NCI-H1417 treated with DMSO at 0.1 percent for 48 hours (cell line): ENCODE measurements around the gene CCDC88C.

Experiments used
- DNase-seq: peaks from one replicate; lab custom pipeline; 2025; lab: John Stamatoyannopoulos, UW

Gene CCDC88C

DNA sequence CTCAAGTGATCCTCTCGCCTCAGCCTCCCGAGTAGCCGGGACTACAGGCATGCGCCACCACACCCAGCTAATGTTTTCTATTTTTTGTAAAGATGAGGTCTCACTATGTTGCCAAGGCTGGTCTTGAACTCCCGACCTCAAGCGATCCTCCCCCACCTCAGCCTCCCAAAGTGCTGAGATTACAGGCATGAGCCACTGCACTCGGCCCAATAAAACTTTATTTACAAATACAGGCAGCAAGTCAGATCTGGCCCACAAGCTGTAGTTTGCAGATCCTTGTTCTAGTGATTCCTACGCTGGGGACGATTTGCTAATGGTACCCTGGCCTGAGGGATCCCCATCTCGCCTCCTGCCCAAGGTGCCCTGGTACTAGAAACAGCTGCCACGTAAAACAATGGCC is 74.6 kb downstream of the CCDC88C start:
- DNase-seq: no peak

GRCh38 chr14:91342206-91342760 is 75.3 kb downstream of the CCDC88C start:
- no peak for DNase-seq

DNA sequence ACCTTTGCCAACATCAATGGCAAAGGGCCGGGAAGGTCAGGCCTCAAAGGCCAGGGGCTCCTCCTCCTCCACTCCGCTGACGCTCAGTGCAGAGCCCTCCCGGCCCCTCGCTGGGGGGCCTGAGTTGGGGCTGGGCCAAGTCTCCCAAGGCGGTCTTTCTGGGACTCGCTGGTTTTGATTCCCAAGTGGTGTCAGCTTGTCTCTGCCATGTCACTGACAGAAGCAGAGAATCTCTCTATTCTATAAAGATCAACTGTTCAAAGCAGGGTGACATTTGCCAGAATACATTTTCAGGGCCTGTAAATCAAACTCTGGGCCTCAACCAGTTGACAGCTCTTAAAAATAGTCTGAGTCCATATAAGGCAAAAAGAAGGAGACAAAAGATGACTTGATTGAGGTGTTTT is 75.9 kb downstream of the CCDC88C start:
- no peak for DNase-seq

DNA sequence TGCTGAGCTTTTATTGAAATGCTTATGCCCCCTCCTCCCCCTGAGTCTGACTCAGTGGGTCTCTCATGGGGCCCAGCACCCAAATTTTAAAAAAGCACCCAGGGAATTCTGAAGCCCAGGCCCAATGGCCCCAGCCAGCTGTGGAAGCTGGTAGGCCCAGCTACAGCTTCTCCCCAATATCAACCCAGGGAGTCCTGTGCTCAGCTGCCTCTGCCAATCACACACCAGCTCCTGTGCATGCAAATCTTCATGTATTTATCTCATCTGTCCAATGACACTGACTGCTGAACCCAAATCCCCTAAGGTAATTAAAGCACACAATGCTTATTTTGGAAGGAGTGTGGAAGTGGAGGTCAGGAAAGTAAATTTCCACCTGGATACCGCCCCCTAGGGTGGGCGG is 76.3 kb downstream of the CCDC88C start:
- no peak for DNase-seq

DNA sequence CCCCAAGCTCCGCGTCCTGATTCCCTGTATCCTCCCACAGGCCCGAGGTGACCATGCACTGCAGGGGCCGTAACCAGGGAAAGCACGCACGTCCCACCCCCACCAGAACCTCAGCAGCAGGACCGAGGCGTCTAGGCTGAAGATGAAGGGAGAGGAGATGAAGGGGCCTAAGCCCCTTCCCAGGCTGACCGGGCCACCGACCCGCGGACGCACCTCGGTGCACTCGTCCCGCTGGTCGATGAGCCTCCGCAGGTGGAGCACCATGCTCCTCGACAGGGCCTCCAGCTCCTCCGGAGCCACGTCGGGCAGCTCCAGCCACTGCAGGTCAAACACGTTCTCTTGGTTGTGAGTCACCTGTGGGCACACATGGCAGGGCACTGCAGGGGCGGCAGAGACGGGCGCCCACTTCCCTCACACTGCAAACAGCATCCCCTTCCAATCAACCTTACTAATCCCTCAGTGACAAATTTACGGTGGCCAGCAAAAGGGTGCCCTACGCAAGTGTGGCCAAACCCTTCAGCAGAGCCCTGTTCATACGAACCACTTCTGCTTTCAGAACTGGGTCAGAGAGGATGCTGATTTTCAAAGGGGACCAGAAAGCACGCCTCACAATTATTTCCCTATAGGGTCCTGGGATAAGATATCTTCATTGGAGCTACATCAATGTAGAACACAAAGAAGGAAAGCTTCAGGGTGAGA is 77.8 kb downstream of the CCDC88C start:
- DNase-seq: no peak

- no peak for DNase-seq
Measured at GRCh38 chr14:91339076-91339475, 78.5 kb downstream of the CCDC88C start.

- DNase-seq: no peak
Measured at GRCh38 chr14:91338379-91338778, 79.2 kb downstream of the CCDC88C start.

GRCh38 chr14:91337699-91338335 is 79.8 kb downstream of the CCDC88C start:
- DNase-seq: no peak

- DNase-seq: no peak
Measured at GRCh38 chr14:91336093-91336450, 81.5 kb downstream of the CCDC88C start.

- DNase-seq: no peak
Measured at GRCh38 chr14:91335191-91336092, 82.2 kb downstream of the CCDC88C start.

DNA sequence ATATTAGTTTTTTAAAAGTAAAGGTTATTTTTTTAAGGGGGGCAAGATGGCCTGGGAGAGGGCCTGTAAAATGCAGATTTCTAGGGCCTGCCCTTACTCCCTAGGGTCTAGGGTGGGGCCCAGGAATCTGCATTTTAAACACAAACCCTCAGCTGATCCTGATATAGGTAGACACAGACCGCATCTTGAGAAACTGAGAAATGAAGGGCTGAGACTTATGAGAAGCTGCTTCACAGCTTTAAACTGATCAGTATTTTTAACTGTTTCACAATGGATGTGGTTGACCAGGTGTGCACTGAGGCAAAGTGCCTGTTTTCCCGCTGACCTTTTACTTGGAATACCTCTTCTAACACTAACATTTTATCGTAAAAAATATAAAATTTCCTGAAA is 84.0 kb downstream of the CCDC88C start:
- DNase-seq: no peak

GRCh38 chr14:91332986-91333649 is 84.5 kb downstream of the CCDC88C start:
- no peak for DNase-seq

DNA sequence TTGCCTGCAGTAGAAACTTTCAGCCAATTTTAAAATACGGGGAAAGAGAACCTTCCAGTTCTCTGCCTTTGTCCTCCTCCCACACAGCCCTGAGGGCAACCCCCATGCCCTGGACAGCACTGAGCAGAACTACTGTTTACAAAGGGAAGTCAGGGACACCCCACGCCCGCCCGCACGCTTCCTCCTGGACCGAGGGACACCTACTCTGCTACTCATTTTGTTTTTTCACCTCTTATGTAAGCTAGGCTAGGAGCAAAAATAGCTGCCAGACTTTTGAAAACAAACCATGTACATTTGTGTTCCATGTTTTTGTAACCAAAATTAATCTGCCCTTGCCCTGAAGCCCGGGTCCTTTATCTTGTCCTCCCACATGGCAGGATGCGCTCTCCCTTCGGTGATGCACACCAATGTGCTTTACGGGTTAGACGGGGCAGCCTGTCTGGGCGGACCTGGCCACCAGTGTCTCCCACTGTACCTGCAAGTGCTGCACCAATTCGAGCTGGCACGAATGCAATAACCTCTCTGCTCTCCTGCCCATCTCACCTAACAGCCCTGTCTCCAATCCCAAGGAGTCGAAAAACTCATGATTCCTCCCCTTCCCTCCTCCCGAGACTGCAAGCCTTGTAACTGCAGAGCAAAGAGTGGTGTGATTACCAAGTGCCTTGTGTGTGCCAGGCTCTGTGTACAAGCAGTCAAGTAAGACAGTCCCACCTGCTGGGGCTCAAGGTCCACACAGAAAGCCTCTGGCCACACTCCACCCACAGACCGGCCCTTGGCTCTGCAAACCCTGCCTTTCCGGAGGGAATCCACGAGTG is 85.2 kb downstream of the CCDC88C start:
- no peak for DNase-seq

DNA sequence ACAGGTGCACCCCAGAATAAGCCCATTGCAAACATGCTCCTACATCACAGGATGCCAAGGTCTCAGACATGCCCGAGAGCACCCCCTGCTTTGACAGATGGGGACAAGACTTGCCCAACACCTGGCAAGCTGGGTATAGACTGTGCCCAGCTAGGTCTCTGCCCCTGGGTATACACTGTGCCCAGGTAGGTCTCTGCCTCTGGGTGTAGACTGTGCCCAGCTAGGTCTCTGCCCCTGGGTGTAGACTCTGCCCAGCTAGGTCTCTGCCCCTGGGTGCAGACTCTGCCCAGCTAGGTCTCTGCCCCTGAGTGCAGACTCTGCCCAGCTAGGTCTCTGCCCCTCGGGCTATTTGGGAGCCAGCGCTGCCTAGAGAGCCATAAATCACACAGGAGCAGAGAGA is 85.9 kb downstream of the CCDC88C start:
- no peak for DNase-seq

DNA sequence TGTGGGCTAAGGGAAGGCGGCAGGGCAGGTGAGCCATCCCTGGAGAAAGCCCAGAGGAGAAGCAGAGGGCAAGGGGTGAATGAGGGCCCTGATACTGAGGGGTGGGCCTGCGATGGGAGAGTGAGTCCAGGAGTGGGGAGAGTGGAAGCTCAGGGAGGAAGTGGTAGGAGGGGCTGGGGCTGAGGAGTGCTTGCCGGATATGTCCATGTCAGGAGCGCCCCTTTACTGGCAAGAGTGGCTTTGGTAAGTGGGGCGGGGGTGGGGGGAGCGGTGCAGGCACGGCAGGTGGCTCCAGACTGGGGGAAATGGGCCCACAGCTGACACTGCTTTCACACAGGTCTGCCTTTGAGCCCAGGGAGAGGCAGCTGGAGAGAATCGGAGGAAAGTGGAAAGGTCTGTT is 86.8 kb downstream of the CCDC88C start:
- DNase-seq: no peak

GRCh38 chr14:91330096-91330696 is 87.4 kb downstream of the CCDC88C start:
- DNase-seq: no peak

DNA sequence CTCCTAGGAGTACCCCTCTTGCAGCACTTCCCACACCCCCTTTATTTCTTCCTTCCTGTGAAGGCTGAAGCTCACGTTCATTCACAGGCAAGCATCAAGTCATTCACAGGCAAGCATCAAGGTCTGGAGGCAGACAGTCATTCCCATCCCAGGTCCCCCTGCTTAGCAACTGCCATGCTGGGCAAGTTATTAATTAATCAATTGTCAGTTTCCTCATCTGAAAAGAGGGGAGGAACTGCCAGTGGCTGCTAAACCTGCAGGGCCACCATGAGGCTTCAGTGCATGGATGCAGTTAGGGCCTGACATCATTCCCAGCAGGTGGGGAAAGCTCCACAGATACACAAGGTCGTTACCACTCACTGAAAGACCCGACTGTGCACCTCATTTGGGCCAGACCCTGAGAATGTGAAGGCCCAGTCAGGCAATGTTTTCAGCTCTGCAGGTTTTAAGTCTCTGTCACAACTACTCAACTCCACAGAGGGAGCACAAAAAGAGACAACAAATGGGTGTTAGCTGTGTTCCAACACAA is 88.1 kb downstream of the CCDC88C start:
- no peak for DNase-seq

GRCh38 chr14:91328313-91329050 is 89.1 kb downstream of the CCDC88C start:
- no peak for DNase-seq

DNA sequence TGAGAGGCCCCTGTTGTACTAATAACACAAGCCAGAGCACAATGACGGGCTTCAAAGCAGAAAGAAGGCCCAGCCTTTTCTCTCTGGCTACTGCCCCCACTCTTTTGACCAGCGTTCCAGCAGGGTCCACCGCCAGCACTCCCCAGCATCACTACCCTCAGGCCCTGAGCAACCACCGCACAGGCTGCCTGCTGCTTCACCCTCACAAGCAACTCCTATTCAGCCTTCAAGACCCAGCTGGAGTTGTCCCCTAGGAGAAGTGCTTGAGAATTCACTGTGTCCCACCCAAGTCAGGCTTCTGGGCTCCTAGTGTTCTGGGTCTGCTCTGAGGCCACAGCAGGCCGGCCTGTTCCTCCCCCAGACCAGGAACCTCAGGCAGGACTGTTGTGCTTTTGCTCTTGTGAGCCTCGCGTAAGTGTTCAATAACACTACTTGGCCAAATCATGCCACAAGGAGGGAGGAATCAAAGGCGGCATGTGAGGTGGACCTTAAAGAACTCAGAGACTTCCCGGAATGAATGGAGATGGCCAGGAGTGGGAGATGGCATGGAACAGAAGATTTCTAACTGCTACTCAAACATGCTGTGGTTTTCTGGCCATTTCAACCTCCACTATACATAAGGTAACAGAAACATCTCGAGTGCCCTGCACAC is 89.8 kb downstream of the CCDC88C start:
- DNase-seq: no peak
